Neural cell (in vitro differentiated cells): Measurements from ENCODE around the gene TMEM121.
"Not testable (repeated sequence)": the region's sequence is repeated elsewhere in the genome, so short reads cannot be mapped to it uniquely, and the experiment has no call there.

Source experiments
- CTCF ChIP-seq: fragments of 450-650 bp; IDR thresholded peaks from 2 replicates; pipeline ENCODE4 v1.5.1; 2014; ENCODE audit warnings: antibody characterized with exemption, mild to moderate bottlenecking, moderate library complexity; ENCODE audit not compliant: poor library complexity, severe bottlenecking
- EZH2 ChIP-seq: fragments of 200-600, 300-800 bp; shearing (Covaris generic), sonication (generic); IDR thresholded peaks from 2 replicates; pipeline ENCODE4 v1.6.1; 2014; ENCODE audit warnings: antibody characterized with exemption, low read length, borderline replicate concordance, mild to moderate bottlenecking; ENCODE audit not compliant: insufficient read depth, poor library complexity, severe bottlenecking
- MXI1 ChIP-seq: fragments of 450-650 bp; conservative IDR thresholded peaks from 2 replicates; pipeline ENCODE4 v1.6.1; 2014; ENCODE audit warnings: antibody characterized with exemption, mild to moderate bottlenecking; ENCODE audit not compliant: poor library complexity, severe bottlenecking

GRCh38 chr14:105579221-105579620 lies 52.8 kb downstream of the TMEM121 start:
- not testable (repeated sequence) for TF ChIP-seq CTCF, EZH2, MXI1
